ENCODE measurements around the gene LTBP1. TPM values are rescaled to one million over a fixed set of nuclear protein-coding genes. Genes with fewer than 3 reads are reported as not detected.

Gene LTBP1
- total and polyA plus RNA-seq, 4 donors: 5.8 to 57.6 (median 10.2) TPM

DNA sequence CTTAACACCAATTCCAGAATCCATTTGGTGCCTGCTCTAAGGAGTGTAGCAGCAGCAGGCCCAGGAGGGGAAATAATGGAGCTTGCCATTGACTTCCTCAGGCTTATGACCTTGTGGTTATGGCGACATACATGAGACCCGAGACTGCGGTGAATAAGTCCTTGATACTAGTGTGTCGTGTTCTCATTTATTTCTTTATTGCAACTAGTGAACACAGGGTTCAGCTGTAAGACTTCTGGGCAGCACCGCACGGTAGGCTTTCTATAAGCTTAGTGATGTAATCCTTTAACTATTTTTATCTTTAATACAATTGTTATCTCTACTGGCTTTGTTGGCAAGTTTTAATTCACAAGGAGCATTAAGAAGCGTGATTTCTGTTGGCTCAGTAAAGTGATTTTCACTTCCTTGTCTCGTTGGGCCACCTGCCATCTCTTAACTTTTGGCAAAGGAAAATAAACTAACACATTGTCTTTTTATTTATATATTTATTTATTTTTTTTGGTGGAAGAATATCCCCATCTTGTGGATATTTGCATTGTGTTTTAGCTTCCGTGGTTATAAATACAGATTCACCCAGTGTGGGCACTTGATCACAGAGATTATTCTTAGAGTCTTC is 139.8 kb downstream of the LTBP1 start:
- Histone ChIP-seq H3K36me3 (ENCODE audit: control insufficient read depth in 4 of 4, insufficient read depth in 3 of 4, low read depth in 1 of 4, low read length in 3 of 4) (no peaks in the 10 kb centered on the region), H3K9me3 (ENCODE audit: control insufficient read depth in 4 of 4, low read length in 3 of 4) (no peaks in the 10 kb centered on the region), H3K4me1 (ENCODE audit: control insufficient read depth in 4 of 4, insufficient read depth in 4 of 4, low read length in 3 of 4) (peaks cover 0 to 3% (median 0%) of the 10 kb centered on the region in 4 donors), H3K27ac (ENCODE audit: low read depth in 1 of 2, low read length in 2 of 2) (no peak overlapping the region), H3K9ac (ENCODE audit: low read depth in 1 of 2, low read length in 2 of 2) (no peak overlapping the region), H3K27me3 (ENCODE audit: control insufficient read depth in 4 of 4, insufficient read depth in 4 of 4, low read length in 3 of 4) (no peaks in the 10 kb centered on the region), H3K4me3 (ENCODE audit: low read depth in 1 of 3, low read length in 3 of 3) (no peak overlapping the region)
- DNase-seq (ENCODE audit: low spot score): no peak
- WGBS: 55% methylated on average over 9 of the region's 9 CpGs
- TF ChIP-seq RAD21 (IDR thresholded peaks at IDR 0.05): peak; percentile 62 to 65
- TF ChIP-seq HNF4A (conservative IDR thresholded peaks at IDR 0.05): no peak
- TF ChIP-seq, protein P1, sequence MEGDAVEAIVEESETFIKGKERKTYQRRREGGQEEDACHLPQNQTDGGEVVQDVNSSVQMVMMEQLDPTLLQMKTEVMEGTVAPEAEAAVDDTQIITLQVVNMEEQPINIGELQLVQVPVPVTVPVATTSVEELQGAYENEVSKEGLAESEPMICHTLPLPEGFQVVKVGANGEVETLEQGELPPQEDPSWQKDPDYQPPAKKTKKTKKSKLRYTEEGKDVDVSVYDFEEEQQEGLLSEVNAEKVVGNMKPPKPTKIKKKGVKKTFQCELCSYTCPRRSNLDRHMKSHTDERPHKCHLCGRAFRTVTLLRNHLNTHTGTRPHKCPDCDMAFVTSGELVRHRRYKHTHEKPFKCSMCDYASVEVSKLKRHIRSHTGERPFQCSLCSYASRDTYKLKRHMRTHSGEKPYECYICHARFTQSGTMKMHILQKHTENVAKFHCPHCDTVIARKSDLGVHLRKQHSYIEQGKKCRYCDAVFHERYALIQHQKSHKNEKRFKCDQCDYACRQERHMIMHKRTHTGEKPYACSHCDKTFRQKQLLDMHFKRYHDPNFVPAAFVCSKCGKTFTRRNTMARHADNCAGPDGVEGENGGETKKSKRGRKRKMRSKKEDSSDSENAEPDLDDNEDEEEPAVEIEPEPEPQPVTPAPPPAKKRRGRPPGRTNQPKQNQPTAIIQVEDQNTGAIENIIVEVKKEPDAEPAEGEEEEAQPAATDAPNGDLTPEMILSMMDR (IDR thresholded peaks at IDR 0.05; ENCODE audit: low read depth, low read length, missing input control): peak; percentile 15
- TF ChIP-seq, protein P2, sequence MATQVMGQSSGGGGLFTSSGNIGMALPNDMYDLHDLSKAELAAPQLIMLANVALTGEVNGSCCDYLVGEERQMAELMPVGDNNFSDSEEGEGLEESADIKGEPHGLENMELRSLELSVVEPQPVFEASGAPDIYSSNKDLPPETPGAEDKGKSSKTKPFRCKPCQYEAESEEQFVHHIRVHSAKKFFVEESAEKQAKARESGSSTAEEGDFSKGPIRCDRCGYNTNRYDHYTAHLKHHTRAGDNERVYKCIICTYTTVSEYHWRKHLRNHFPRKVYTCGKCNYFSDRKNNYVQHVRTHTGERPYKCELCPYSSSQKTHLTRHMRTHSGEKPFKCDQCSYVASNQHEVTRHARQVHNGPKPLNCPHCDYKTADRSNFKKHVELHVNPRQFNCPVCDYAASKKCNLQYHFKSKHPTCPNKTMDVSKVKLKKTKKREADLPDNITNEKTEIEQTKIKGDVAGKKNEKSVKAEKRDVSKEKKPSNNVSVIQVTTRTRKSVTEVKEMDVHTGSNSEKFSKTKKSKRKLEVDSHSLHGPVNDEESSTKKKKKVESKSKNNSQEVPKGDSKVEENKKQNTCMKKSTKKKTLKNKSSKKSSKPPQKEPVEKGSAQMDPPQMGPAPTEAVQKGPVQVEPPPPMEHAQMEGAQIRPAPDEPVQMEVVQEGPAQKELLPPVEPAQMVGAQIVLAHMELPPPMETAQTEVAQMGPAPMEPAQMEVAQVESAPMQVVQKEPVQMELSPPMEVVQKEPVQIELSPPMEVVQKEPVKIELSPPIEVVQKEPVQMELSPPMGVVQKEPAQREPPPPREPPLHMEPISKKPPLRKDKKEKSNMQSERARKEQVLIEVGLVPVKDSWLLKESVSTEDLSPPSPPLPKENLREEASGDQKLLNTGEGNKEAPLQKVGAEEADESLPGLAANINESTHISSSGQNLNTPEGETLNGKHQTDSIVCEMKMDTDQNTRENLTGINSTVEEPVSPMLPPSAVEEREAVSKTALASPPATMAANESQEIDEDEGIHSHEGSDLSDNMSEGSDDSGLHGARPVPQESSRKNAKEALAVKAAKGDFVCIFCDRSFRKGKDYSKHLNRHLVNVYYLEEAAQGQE (IDR thresholded peaks at IDR 0.05): no peak
- TF ChIP-seq SP1 (IDR thresholded peaks at IDR 0.05): no peak

DNA sequence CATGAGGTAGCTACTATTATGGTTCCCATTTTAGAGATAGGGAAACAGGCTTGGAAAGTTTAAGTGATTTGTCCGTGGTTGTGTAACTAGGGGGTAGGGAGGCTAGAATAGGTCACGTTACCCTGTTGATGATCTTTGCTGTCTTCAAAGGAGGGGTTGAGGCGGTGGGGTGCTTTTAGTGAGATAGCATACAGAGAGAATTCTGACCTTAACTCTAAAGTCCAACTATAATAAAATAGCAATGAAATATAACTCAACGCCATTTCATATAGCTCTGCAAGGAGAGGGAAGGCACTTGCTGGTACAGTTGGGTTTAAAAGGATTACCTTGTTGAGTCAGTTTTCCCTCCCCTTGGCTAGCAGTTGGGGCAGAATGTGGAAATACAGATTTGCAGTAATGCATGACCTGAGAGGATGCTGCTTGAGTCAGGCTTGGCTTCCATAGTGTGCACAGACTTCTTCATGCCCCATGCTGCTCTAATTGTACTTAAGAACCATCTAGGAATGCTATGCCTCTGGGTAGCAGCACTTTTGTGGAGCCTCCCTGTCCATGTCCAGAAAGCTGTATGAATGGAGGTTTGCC is 143.9 kb downstream of the LTBP1 start:
- no peak for DNase-seq (ENCODE audit: low spot score)
- H3K36me3 ChIP-seq (ENCODE audit: control insufficient read depth in 4 of 4, insufficient read depth in 3 of 4, low read depth in 1 of 4, low read length in 3 of 4): no peaks in the 10 kb centered on the region
- no peak overlapping the region for H3K27ac ChIP-seq (ENCODE audit: low read depth in 1 of 2, low read length in 2 of 2)
- no peaks in the 10 kb centered on the region for H3K9me3 ChIP-seq (ENCODE audit: control insufficient read depth in 4 of 4, low read length in 3 of 4)
- no peak overlapping the region for H3K4me3 ChIP-seq (ENCODE audit: low read depth in 1 of 3, low read length in 3 of 3)
- H3K27me3 ChIP-seq (ENCODE audit: control insufficient read depth in 4 of 4, insufficient read depth in 4 of 4, low read length in 3 of 4): no peaks in the 10 kb centered on the region
- H3K9ac ChIP-seq (ENCODE audit: low read depth in 1 of 2, low read length in 2 of 2): no peak overlapping the region
- WGBS: 91% methylated on average over 4 of the region's 4 CpGs
- peaks cover 0 to 13% (median 1%) of the 10 kb centered on the region in 4 donors for H3K4me1 ChIP-seq (ENCODE audit: control insufficient read depth in 4 of 4, insufficient read depth in 4 of 4, low read length in 3 of 4)
- TF ChIP-seq EGR1 (IDR thresholded peaks at IDR 0.05; ENCODE audit: low read depth in 2 of 2) (no peak), HNF4G (IDR thresholded peaks at IDR 0.05) (no peak), NR2F2 (IDR thresholded peaks at IDR 0.05) (no peak), FOXA1 (IDR thresholded peaks at IDR 0.05) (no peak), HNF4A (conservative IDR thresholded peaks at IDR 0.05) (no peak), GABPA (IDR thresholded peaks at IDR 0.05 in 1 of 2, conservative IDR thresholded peaks at IDR 0.05 in 1 of 2) (no peak), FOXA2 (IDR thresholded peaks at IDR 0.05) (no peak), SP1 (IDR thresholded peaks at IDR 0.05) (no peak), TAF1 (conservative IDR thresholded peaks at IDR 0.05) (no peak), RXRA (IDR thresholded peaks at IDR 0.05) (no peak), JUND (IDR thresholded peaks at IDR 0.05) (no peak), RAD21 (IDR thresholded peaks at IDR 0.05) (no peak)
- TF ChIP-seq, protein P3, sequence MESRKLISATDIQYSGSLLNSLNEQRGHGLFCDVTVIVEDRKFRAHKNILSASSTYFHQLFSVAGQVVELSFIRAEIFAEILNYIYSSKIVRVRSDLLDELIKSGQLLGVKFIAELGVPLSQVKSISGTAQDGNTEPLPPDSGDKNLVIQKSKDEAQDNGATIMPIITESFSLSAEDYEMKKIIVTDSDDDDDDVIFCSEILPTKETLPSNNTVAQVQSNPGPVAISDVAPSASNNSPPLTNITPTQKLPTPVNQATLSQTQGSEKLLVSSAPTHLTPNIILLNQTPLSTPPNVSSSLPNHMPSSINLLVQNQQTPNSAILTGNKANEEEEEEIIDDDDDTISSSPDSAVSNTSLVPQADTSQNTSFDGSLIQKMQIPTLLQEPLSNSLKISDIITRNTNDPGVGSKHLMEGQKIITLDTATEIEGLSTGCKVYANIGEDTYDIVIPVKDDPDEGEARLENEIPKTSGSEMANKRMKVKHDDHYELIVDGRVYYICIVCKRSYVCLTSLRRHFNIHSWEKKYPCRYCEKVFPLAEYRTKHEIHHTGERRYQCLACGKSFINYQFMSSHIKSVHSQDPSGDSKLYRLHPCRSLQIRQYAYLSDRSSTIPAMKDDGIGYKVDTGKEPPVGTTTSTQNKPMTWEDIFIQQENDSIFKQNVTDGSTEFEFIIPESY (IDR thresholded peaks at IDR 0.05): no peak
- TF ChIP-seq, protein P2 (IDR thresholded peaks at IDR 0.05): no peak
- TF ChIP-seq, protein P1 (IDR thresholded peaks at IDR 0.05; ENCODE audit: low read depth, low read length, missing input control): no peak
- TF ChIP-seq, protein P4, sequence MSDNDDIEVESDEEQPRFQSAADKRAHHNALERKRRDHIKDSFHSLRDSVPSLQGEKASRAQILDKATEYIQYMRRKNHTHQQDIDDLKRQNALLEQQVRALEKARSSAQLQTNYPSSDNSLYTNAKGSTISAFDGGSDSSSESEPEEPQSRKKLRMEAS (IDR thresholded peaks at IDR 0.05): no peak
- TF ChIP-seq, protein P5, sequence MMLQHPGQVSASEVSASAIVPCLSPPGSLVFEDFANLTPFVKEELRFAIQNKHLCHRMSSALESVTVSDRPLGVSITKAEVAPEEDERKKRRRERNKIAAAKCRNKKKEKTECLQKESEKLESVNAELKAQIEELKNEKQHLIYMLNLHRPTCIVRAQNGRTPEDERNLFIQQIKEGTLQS (IDR thresholded peaks at IDR 0.05): no peak

Measured in liver (tissue), 9 donors.